HG03457 (cell line): ENCODE results near the gene MRI1.
"Not testable (repeated sequence)": the region's sequence is repeated elsewhere in the genome, so short reads cannot be mapped to it uniquely, and the experiment has no call there.

Experiments used
- ATAC-seq: cut with Tn5 transposase; IDR thresholded peaks from one replicate; pipeline ENCODE4 v1.9.1; 2021; ENCODE audit warnings: moderate number of reproducible peaks; ENCODE audit not compliant: unreplicated experiment

Gene MRI1

GRCh38 chr19:13793317-13793716 lies 29.0 kb downstream of the MRI1 start:
- ATAC-seq = not testable (repeated sequence)

GRCh38 chr19:13794398-13794756 lies 30.1 kb downstream of the MRI1 start:
- ATAC-seq = no peak

- ATAC-seq = peak; percentile 86
These were observed 30.7 kb downstream of the MRI1 start, which contains the start of gene ZSWIM4 for GRCh38 chr19:13794757-13795589. Gene ZSWIM4, plus strand, starts transcription at chr19:13795443. Its CDS starts 206 bp downstream, at chr19:13795649.

GRCh38 chr19:13795595-13796300 lies 31.4 kb downstream of the MRI1 start:
- peak; percentile 27 for ATAC-seq

DNA sequence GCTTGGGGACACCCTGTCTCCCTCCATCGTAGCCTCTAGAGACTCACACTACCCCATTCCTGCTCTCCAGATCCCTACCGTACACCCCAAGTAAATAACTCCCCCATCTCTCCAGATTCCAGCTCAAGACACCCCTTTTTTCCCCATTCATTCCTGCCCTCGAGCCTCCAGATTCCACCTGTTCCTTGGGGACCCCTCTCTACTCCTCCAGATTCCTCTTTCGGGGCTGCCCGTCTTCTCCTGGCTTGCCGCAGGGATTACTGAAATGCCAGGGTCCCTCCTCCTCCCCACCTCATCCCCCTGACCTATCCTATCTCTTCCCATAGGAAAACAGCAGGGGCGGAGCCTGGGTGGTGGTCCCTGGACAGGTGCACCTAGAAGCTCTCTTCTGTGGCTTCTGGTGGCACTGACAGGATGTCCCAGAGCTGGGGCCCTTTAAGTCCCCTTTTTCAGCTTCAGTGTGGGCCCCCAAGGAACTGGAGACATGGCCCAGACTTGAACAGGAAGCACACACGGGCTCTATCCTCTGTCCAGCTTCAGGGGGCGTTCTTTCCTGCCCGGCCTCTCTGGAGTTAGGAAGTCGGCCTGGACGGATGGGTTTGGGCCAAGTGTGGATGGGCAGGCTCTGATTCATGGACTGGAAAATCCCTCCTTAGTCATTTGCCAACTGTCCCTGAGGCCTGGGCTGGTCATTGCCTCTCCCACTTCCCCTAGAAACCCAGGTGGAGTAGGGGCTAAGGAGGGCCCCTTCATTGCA lies 32.2 kb downstream of the MRI1 start:
- ATAC-seq = no peak

DNA sequence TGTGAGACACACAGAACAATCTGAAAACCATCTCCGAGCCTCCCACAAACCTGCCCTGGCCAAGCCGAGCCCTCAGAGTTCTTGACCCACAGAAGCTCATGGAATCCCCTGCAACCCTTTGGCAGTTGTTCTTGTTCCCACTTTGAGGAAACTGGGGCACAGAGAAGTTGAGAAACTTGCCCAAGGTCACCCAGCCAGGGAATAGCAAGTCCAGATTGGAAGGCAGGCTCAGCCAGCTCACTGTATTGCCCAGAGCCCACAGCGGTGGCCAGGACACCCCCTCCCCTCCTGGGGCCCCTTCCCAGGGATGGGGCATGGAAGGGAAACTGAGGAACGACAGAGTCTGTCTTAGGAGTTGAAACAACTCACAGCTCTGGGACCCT lies 32.7 kb downstream of the MRI1 start:
- ATAC-seq = no peak

- no peak for ATAC-seq
These were observed 33.5 kb downstream of the MRI1 start for GRCh38 chr19:13797870-13798269.

- ATAC-seq = no peak
These were observed 35.3 kb downstream of the MRI1 start for GRCh38 chr19:13799669-13800068.

- no peak for ATAC-seq
These were observed 38.7 kb downstream of the MRI1 start for GRCh38 chr19:13803038-13803437.

GRCh38 chr19:13804830-13805683 lies 40.7 kb downstream of the MRI1 start:
- ATAC-seq = no peak

- ATAC-seq = no peak
These were observed 42.4 kb downstream of the MRI1 start for GRCh38 chr19:13806728-13807127.

- no peak for ATAC-seq
These were observed 43.2 kb downstream of the MRI1 start for GRCh38 chr19:13807421-13808021.

- no peak for ATAC-seq
These were observed 44.5 kb downstream of the MRI1 start for GRCh38 chr19:13808856-13809255.

DNA sequence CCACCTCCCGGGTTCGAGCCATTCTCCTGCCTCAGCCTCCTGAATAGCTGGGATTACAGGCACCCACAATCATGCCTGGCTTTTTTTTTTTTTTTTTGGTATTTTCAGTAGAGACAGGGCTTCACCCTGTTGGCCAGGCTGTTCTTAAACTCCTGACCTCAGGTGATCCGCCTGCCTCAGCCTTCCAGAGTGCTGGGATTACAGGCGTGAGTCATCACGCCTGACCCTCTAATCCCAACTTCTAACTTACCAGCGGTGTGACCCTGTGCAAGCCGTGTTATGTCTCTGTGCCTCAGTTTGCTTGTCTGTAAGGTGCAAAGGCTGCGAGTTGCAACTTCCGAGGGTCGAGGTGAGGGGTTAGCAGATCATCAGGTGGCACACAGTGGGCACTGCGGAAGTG lies 48.2 kb downstream of the MRI1 start:
- no peak for ATAC-seq

GRCh38 chr19:13813147-13813546 lies 48.8 kb downstream of the MRI1 start:
- ATAC-seq = no peak

DNA sequence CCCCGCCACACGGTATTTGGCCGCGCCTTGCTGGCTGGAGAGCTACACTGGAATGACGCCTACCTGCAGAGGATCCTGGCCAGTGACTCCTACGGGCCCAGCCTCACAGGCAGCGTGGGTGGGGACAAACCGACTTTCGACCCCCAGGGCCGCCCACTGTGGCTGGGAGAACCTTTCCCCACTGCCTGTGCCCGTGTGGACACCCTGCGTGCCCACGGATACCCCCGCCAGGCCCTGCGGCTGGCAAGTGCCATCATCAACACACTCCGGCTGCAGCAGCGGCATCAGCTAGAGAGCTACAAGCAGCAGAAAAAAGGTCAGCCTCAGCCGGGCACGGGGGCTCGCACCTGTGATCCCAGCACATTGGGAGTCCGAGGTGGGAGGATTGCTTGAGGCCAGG lies 50.2 kb downstream of the MRI1 start:
- ATAC-seq = no peak

DNA sequence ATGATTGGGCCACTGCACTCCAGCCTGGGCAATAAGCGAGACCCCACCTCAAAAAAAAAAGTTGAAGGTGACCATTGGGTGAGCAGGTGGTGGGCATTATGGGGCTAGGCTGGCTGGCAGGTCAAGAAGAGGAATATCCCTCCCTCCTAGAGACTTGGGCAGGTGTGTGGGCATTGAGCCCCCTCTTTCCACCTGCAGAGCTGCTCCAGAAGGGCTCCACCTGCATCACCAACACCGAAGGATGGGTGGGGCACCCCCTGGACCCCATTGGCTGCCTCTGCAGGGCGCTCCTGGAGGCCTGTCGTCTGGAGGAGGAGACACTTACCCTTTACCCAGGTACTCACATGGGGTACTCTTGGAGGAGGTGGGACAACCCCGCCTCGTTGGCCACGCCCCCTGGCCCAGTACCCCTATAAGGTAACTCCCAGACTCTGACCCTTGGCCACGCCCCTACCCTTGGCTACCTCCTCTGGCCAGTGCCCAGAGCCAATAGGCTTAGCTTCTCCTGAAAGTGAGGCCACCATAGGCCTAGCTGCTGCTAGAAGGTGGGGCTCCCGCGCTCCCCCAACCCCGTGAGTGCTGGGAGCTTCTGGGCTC lies 52.8 kb downstream of the MRI1 start:
- no peak for ATAC-seq

DNA sequence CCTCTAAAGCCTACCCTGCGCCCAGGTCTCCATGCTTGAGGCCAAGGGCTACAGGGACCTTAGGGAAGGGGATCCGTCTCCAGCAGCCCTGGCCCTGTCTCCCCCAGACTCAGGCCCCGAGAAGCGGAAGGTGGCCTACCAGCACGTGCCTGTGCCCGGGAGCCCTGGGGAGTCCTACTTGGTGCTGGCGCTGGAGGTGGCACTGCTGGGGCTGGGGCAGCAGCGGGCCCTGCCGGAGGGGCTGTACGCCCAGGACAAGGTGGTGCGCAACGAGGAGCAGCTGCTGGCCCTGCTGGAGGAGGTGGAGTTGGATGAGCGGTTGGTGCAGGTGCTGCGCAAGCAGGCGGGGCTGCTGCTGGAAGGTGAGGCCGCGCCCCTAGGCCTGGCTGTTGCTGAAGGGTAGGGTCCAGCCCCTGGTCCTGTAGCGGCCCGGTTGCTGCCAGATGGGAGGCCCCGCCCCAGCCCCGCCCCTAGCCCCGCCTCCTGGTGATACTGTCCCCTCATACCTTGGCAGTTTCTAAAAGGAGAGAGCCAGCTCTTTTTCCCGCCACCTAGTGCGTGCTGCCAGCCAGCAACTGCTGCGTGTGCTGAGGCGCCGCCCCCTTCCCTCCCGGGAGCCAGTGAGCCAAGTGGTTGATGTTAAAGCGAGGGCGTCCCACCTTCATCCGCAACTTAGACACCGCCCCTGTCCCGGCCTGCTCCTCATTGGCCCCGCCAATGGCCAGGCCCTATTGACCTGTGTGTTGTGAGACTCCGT lies 53.5 kb downstream of the MRI1 start:
- no peak for ATAC-seq

DNA sequence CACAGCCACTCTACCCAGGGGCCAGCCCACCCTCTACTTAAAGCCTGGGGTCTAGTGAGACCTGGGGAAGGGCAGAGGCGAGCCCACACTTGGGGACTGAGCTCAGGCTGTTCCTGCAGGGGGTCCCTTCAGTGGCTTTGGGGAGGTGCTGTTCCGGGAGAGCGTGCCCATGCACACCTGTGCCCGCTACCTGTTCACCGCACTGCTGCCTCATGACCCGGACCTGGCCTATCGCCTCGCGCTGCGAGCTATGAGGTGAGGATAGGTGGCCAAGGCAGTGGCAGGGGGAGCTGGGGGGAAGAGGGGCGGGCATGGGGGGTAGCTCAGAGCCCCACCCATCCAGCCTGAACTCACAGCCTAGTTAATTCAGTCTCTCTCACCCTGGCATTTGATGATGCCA lies 54.9 kb downstream of the MRI1 start:
- no peak for ATAC-seq
